HL-60 (cell line): ENCODE results near the gene TMEM179.

ENCODE experiments used
- DNase-seq, 2 experiments: peaks; one replicate each; pipeline ENCODE4 v3.0.0-alpha.2; 2010 to 2020; ENCODE audit warnings: low read depth in 1 of 2, low spot score in 1 of 2
- H3K27ac ChIP-seq: fragments of 250-450 bp; sonication (Bioruptor Pico); replicated peaks from 2 replicates; pipeline ENCODE4 v1.5.1; 2020; ENCODE audit warnings: mild to moderate bottlenecking, moderate library complexity
- H3K27me3 ChIP-seq: fragments of 250-450 bp; sonication (Bioruptor Pico); 2 replicates; pipeline ENCODE4 v1.5.1; 2021; ENCODE audit warnings: mild to moderate bottlenecking, moderate library complexity; ENCODE audit not compliant: insufficient read depth, poor library complexity, severe bottlenecking
- H3K4me3 ChIP-seq: replicated peaks from 2 replicates; pipeline ENCODE4 v1.5.1; 2011; ENCODE audit warnings: mild to moderate bottlenecking, control low read depth, low read length; ENCODE audit not compliant: insufficient read depth
- GABPA ChIP-seq: IDR thresholded peaks from 2 replicates; pipeline ENCODE4 v1.6.1; 2012; ENCODE audit warnings: low read depth
- POLR2AphosphoS5 ChIP-seq: IDR thresholded peaks from 2 replicates; pipeline ENCODE4 v1.6.1; 2012; ENCODE audit warnings: low read depth
- SPI1 ChIP-seq: IDR thresholded peaks from 2 replicates; pipeline ENCODE4 v1.6.1; 2012; ENCODE audit warnings: low read depth, mild to moderate bottlenecking, borderline replicate concordance
- TF ChIP-seq, protein P1 (sequence below): IDR thresholded peaks from one replicate; pipeline ENCODE4 v1.5.1; 2011; ENCODE audit warnings: low read length, control low read depth, inconsistent platforms; ENCODE audit not compliant: insufficient read depth
- TF ChIP-seq, protein P2 (sequence below): IDR thresholded peaks from 2 replicates; pipeline ENCODE4 v1.6.1; 2012; ENCODE audit warnings: low read depth; ENCODE audit not compliant: insufficient replicate concordance

Gene TMEM179

DNA sequence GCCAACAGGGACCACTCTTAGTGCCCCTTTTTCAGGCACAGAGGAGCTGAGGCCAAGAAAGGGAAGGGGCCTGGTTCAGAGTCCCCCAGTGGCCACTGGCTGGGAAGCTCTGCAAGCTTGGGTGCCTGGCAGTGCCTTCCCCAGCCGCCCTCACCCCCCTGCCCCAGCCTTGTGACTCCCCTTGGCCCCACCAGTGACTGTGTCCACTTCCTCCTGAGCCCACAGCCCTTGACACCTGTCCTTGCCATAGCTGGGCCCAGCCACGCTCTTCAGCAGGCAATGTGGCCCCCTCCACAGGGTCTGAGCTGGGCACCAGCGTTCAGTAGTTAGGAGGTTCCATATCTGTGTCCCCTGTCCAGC, 44.0 kb downstream of the TMEM179 start:
- TF ChIP-seq, protein P1, sequence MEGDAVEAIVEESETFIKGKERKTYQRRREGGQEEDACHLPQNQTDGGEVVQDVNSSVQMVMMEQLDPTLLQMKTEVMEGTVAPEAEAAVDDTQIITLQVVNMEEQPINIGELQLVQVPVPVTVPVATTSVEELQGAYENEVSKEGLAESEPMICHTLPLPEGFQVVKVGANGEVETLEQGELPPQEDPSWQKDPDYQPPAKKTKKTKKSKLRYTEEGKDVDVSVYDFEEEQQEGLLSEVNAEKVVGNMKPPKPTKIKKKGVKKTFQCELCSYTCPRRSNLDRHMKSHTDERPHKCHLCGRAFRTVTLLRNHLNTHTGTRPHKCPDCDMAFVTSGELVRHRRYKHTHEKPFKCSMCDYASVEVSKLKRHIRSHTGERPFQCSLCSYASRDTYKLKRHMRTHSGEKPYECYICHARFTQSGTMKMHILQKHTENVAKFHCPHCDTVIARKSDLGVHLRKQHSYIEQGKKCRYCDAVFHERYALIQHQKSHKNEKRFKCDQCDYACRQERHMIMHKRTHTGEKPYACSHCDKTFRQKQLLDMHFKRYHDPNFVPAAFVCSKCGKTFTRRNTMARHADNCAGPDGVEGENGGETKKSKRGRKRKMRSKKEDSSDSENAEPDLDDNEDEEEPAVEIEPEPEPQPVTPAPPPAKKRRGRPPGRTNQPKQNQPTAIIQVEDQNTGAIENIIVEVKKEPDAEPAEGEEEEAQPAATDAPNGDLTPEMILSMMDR: no peak
- no peak for TF ChIP-seq POLR2AphosphoS5
- TF ChIP-seq, protein P2, sequence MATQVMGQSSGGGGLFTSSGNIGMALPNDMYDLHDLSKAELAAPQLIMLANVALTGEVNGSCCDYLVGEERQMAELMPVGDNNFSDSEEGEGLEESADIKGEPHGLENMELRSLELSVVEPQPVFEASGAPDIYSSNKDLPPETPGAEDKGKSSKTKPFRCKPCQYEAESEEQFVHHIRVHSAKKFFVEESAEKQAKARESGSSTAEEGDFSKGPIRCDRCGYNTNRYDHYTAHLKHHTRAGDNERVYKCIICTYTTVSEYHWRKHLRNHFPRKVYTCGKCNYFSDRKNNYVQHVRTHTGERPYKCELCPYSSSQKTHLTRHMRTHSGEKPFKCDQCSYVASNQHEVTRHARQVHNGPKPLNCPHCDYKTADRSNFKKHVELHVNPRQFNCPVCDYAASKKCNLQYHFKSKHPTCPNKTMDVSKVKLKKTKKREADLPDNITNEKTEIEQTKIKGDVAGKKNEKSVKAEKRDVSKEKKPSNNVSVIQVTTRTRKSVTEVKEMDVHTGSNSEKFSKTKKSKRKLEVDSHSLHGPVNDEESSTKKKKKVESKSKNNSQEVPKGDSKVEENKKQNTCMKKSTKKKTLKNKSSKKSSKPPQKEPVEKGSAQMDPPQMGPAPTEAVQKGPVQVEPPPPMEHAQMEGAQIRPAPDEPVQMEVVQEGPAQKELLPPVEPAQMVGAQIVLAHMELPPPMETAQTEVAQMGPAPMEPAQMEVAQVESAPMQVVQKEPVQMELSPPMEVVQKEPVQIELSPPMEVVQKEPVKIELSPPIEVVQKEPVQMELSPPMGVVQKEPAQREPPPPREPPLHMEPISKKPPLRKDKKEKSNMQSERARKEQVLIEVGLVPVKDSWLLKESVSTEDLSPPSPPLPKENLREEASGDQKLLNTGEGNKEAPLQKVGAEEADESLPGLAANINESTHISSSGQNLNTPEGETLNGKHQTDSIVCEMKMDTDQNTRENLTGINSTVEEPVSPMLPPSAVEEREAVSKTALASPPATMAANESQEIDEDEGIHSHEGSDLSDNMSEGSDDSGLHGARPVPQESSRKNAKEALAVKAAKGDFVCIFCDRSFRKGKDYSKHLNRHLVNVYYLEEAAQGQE: no peak
- no peak for TF ChIP-seq GABPA
- no peak for TF ChIP-seq SPI1
- peaks cover 14% of the 10 kb centered on the region for H3K27me3 ChIP-seq
- DNase-seq: no peak
- H3K4me3 ChIP-seq: no peak overlapping the region
- no peak overlapping the region for H3K27ac ChIP-seq

DNA sequence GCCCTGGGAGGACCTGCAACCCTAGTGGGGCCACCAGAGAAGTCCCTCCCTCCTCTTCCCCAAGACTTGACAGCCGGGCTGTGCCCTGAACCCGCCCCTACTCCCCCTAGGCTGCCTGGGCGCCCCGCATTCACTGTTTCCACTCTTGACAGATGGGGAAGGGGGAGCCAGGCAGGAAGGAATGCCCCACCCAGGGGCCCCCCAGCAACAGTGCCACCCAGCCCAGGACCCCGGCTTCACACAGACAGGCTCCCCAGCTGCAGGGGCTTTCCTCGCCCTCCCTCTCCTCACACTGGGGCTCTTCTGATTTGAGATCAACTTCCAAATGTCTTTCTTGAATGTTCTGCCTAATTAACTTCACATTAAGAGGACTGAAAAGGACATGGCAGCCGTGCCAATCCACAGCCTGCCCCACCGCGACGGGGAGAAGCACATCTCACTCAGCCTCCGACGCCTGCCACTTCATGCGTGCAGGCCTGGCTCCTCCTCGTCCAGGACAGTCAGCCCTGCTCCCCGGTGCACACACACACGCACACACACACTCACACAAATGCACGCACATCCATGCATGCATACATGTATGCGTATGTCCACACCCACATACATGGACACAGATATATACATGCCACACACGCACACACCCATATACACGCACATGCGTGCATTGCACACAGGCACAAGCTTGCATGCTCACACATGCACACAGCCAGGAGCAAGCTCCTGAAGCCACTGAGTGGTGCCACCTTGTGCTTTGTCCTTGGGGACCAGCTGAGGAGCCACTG, 44.6 kb downstream of the TMEM179 start:
- DNase-seq: no peak
- Histone ChIP-seq H3K27ac (no peak overlapping the region), H3K4me3 (no peak overlapping the region), H3K27me3 (peaks cover 14% of the 10 kb centered on the region)
- TF ChIP-seq, protein P2: no peak

DNA sequence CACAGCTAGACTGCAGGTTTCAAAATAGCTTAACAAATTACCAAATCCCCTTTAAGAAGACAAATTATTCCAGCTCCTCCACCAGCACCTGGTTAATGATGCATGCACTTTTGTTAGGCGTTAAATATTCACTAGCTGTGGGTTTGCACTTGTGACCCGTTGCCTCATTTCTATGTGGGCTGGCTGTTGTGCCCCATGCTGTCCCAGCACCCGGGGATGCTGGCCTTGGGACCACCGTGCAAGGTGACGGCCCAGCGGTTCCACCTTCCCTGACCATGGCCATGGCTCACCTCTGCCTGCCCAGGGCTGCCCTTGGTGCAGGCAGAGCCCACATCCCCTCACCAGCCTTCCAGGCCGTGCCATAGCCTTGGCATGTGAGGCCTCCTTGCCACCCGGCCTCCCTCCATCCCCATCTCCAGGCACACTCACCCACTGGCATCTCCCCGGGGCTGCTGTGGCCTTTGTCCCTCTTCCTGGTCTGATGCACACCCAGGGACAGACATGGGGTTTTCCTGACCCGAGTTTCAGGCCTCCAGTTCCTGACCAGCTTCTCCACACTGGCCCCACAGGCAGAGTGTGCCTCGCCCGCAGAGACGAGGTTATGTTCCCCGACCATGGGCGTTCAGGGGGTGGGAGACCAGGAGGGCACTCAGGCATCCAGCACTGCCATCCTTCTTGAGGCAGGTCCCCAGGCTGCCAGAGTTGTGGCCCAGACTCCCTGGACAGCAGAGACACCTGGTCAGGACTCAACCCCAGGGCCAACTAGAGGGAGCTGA, 45.4 kb downstream of the TMEM179 start:
- no peak for TF ChIP-seq SPI1
- no peak for TF ChIP-seq POLR2AphosphoS5
- TF ChIP-seq, protein P1: no peak
- no peak for TF ChIP-seq GABPA
- TF ChIP-seq, protein P2: no peak
- H3K4me3 ChIP-seq: no peak overlapping the region
- peaks cover 14% of the 10 kb centered on the region for H3K27me3 ChIP-seq
- no peak for DNase-seq
- no peak overlapping the region for H3K27ac ChIP-seq
